Coronary artery (tissue), 2 donors: Measurements from ENCODE around the gene RAB3GAP1.
"Not testable (repeated sequence)": the region's sequence is repeated elsewhere in the genome, so short reads cannot be mapped to it uniquely, and the experiment has no call there.

Experiments used
- DNase-seq: peaks from one replicate; pipeline ENCODE4 v3.0.0-alpha.2; 2017; ENCODE audit warnings: low spot score
- H3K27ac ChIP-seq, 2 donors: fragments of 200-600 bp; sonication (generic); one replicate each; pipeline ENCODE4 v1.5.1; 2016 to 2019
- H3K4me3 ChIP-seq: fragments of 200-600 bp; sonication (generic); 2 replicates; pipeline ENCODE4 v1.5.1; 2016; ENCODE audit warnings: mild to moderate bottlenecking, moderate library complexity
- TF ChIP-seq, protein P1 (sequence below): fragments of 200-600 bp; sonication (generic); IDR thresholded peaks from one replicate; pipeline ENCODE4 v1.5.1; 2019; ENCODE audit warnings: antibody characterized with exemption

The RAB3GAP1 gene

GRCh38 chr2:135094508-135094907 lies 42.4 kb downstream of the RAB3GAP1 start:
- no peak overlapping the region for H3K27ac ChIP-seq
- TF ChIP-seq, protein P1, sequence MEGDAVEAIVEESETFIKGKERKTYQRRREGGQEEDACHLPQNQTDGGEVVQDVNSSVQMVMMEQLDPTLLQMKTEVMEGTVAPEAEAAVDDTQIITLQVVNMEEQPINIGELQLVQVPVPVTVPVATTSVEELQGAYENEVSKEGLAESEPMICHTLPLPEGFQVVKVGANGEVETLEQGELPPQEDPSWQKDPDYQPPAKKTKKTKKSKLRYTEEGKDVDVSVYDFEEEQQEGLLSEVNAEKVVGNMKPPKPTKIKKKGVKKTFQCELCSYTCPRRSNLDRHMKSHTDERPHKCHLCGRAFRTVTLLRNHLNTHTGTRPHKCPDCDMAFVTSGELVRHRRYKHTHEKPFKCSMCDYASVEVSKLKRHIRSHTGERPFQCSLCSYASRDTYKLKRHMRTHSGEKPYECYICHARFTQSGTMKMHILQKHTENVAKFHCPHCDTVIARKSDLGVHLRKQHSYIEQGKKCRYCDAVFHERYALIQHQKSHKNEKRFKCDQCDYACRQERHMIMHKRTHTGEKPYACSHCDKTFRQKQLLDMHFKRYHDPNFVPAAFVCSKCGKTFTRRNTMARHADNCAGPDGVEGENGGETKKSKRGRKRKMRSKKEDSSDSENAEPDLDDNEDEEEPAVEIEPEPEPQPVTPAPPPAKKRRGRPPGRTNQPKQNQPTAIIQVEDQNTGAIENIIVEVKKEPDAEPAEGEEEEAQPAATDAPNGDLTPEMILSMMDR: no peak

DNA sequence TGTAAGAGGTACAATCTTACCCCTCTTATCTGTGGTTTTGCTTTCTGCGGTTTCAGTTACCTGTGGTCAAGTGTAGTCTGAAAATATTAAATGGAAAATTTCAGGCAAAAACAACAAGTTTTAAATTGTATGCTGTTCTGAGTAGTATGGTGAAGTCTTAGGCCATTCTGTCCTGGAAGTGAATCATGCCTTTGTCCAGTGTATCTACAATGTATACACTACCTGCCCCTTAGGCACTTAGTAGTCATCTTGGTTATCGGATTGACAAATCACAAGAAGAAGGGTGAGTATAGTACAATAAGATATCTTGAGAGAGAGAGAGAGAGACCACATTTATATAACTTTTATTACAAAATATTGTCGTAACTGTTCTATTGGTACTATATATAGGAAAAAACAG lies 43.5 kb downstream of the RAB3GAP1 start:
- H3K27ac ChIP-seq: no peak overlapping the region
- no peak for DNase-seq
- TF ChIP-seq, protein P1: no peak
- H3K4me3 ChIP-seq: no peak overlapping the region

More at GRCh38 chr2:135094508-135094907, 42.4 kb downstream of the RAB3GAP1 start:
- no peak overlapping the region for H3K4me3 ChIP-seq
- no peak for DNase-seq

- no peak overlapping the region for H3K4me3 ChIP-seq
- DNase-seq: no peak
- H3K27ac ChIP-seq: no peak overlapping the region
- TF ChIP-seq, protein P1: no peak
These were observed 44.8 kb downstream of the RAB3GAP1 start for GRCh38 chr2:135096665-135097446.

GRCh38 chr2:135097532-135098231 lies 45.6 kb downstream of the RAB3GAP1 start:
- Histone ChIP-seq H3K4me3 (no peak overlapping the region), H3K27ac (no peak overlapping the region)
- TF ChIP-seq, protein P1: no peak
- DNase-seq: no peak

DNA sequence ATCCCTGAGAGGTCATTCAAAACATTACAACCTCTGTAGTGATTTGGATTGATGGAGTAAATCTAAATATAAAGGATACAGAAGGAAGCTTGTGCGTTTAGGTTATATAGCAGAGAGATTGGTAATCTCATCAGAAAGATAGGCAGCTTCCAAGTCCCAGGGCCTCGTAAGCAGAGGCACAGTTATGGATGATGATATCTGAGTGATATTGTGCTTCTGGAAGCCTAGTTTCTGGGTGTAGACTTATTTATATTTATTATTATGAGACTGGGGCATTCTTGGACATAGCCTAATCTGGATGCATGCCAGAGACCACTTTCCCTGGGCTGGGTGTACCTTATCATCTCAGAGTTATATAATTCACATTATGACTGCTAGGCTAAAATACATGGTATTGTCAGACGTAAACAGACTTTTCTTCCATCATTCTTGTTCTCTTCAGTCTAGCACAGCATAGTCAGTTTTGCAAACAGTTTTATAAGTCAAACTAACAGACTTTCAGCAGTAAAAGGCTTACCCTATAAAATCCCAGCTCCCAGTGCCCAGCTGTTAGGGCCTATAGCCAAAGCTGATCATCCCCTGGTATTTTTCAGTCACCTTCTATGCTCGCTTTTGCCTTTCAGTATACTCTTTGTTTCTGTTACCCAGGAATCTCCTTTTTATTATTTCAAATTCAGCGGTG lies 47.9 kb downstream of the RAB3GAP1 start:
- Histone ChIP-seq H3K4me3 (no peak overlapping the region), H3K27ac (no peak overlapping the region)
- no peak for DNase-seq
- TF ChIP-seq, protein P1: no peak

GRCh38 chr2:135103843-135104242 lies 51.8 kb downstream of the RAB3GAP1 start:
- Histone ChIP-seq H3K27ac (no peak overlapping the region), H3K4me3 (no peak overlapping the region)
- no peak for DNase-seq
- TF ChIP-seq, protein P1: no peak

DNA sequence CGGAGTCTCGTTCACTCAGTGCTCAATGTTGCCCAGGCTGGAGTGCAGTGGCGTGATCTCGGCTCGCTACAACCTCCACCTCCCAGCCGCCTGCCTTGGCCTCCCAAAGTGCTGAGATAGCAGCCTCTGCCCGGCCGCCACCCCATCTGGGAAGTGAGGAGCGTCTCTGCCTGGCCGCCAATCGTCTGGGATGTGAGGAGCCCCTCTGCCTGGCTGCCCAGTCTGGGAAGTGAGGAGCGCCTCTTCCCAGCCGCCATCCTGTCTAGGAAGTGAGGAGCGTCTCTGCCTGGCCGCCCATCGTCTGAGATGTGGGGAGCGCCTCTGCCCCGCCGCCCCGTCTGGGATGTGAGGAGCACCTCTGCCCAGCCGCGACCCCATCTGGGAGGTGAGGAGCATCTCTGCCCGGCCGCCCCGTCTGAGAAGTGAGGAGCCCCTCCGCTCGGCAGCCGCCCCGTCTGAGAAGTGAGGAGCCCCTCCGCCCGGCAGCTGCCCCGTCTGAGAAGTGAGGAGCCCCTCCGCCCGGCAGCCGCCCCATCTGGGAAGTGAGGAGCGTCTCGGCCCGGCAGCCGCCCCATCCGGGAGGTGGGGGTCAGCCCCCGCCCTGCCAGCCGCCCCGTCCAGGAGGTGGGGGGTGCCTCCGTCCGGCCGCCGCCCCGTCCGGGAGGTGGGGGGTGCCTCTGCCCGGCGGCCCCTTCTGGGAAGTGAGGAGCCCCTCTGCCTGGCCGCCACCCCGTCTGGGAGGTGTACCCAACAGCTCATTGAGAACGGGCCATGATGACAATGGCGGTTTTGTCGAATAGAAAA lies 53.6 kb downstream of the RAB3GAP1 start:
- H3K4me3 ChIP-seq, DNase-seq, H3K27ac ChIP-seq: not testable (repeated sequence)
